Measurements from ENCODE around the gene ZNF264.

DNA sequence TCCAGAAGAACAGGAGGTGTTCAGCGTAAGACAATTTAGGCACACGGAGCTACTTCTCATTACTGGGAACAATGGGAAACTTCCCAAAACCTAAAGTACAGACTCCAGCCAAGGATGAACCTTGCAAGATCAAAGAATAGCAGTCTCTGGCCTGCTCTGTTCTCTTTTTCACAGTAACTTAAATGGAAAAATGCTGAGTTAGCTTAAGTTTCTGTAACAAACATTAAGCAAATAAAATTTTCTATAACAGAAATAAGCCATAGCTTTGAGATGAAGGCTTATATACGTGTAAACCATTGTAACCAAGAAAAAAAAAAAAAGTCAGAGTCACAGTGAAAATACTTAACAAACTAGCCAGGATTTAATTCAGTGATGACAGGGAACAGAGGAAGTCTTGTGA, 70.7 kb downstream of the ZNF264 start:
- TF ChIP-seq, protein P1, sequence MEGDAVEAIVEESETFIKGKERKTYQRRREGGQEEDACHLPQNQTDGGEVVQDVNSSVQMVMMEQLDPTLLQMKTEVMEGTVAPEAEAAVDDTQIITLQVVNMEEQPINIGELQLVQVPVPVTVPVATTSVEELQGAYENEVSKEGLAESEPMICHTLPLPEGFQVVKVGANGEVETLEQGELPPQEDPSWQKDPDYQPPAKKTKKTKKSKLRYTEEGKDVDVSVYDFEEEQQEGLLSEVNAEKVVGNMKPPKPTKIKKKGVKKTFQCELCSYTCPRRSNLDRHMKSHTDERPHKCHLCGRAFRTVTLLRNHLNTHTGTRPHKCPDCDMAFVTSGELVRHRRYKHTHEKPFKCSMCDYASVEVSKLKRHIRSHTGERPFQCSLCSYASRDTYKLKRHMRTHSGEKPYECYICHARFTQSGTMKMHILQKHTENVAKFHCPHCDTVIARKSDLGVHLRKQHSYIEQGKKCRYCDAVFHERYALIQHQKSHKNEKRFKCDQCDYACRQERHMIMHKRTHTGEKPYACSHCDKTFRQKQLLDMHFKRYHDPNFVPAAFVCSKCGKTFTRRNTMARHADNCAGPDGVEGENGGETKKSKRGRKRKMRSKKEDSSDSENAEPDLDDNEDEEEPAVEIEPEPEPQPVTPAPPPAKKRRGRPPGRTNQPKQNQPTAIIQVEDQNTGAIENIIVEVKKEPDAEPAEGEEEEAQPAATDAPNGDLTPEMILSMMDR (conservative IDR thresholded peaks at IDR 0.05; ENCODE audit: low read length) = no peak
- no peak for TF ChIP-seq EZH2phosphoT487 (IDR thresholded peaks at IDR 0.05; ENCODE audit: borderline replicate concordance, low read depth, low read length)
